ENCODE results near the gene TOMM40.

DNA sequence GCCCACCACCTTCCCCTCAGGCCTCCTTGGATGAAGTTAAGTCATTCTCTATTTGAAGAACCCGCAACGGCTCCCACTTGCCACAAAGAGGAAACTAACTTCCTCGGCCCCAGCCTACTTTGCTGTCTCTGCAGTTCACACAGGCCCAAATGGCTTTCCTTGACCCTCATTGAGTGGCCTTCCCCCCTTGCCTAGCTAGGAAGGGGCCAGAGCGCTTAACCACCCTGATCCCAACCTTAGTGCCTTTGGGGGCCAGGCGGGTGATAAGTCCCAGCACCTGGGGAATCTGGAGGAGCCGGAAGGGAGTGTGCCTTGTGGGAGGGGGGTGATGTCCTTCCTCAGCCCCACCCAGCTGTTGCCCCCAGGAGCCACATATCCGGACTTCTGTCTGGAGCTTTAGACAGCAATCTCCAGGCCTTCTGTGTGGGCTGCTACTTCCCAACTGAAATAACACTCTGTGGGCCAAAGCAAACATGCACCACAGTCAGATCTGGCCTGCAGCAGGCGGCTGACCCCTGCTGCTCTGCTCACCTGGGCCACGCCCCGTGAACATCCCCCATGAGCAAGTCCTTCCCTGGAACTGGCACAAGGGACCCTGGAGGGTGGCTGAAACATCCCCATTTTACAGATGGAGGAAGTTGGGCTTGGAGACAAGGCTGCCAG lies 34.5 kb upstream of the TOMM40 start:
- TF ChIP-seq CTCF (IDR thresholded peaks at IDR 0.05; ENCODE audit: insufficient read depth, low read depth, low read length) = no peak
- TF ChIP-seq EZH2 (IDR thresholded peaks at IDR 0.05; ENCODE audit: insufficient read depth, low read length) = no peak

Data from astrocyte (in vitro differentiated cells and primary cell).